Measurements from ENCODE around the gene ELN.

ELN gene

DNA sequence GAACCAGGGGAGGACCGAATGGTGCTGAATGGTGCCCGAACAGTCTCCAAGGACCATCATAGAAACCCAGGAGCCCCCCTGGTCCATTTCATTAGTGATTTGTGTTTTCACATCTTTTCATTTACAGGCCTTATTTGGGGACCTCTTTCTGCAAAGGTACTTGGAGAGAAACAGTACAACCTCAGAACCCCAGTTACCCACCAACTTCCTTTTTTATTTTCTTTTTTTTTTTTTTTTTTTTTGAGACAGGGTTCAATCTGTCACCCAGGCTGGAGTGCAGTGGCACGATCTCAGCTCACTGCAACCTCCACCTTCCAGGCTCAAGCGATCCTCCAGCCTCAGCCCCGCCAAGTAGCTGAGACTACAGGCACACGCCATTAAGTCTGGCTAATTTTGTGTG, 13.0 kb upstream of the ELN start:
- no peak for DNase-seq (ENCODE audit: low read depth)
- H3K4me3 ChIP-seq (ENCODE audit: low read depth, low read length) = no peak overlapping the region
- TF ChIP-seq MYC (IDR thresholded peaks at IDR 0.05; ENCODE audit: low read depth, low read length) = no peak
- no peak for TF ChIP-seq MAX (IDR thresholded peaks at IDR 0.05; ENCODE audit: low read depth, low read length)
- no peak for TF ChIP-seq POLR2A (IDR thresholded peaks at IDR 0.05; ENCODE audit: extremely low read depth, insufficient read length)
- TF ChIP-seq, protein P1, sequence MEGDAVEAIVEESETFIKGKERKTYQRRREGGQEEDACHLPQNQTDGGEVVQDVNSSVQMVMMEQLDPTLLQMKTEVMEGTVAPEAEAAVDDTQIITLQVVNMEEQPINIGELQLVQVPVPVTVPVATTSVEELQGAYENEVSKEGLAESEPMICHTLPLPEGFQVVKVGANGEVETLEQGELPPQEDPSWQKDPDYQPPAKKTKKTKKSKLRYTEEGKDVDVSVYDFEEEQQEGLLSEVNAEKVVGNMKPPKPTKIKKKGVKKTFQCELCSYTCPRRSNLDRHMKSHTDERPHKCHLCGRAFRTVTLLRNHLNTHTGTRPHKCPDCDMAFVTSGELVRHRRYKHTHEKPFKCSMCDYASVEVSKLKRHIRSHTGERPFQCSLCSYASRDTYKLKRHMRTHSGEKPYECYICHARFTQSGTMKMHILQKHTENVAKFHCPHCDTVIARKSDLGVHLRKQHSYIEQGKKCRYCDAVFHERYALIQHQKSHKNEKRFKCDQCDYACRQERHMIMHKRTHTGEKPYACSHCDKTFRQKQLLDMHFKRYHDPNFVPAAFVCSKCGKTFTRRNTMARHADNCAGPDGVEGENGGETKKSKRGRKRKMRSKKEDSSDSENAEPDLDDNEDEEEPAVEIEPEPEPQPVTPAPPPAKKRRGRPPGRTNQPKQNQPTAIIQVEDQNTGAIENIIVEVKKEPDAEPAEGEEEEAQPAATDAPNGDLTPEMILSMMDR (IDR thresholded peaks at IDR 0.05; ENCODE audit: low read depth, low read length) = no peak

- H3K4me3 ChIP-seq (ENCODE audit: low read depth, low read length) = no peak overlapping the region
- TF ChIP-seq, protein P1 (IDR thresholded peaks at IDR 0.05; ENCODE audit: low read depth, low read length) = no peak
- TF ChIP-seq MYC (IDR thresholded peaks at IDR 0.05; ENCODE audit: low read depth, low read length) (no peak), MAX (IDR thresholded peaks at IDR 0.05; ENCODE audit: low read depth, low read length) (no peak), POLR2A (IDR thresholded peaks at IDR 0.05; ENCODE audit: extremely low read depth, insufficient read length) (no peak)
- DNase-seq (ENCODE audit: low read depth) = no peak
Observed at GRCh38 chr7:74015670-74016069, 12.3 kb upstream of the ELN start.

GRCh38 chr7:74017125-74017524, 10.8 kb upstream of the ELN start:
- no peak overlapping the region for H3K4me3 ChIP-seq (ENCODE audit: low read depth, low read length)
- DNase-seq (ENCODE audit: low read depth) = no peak
- TF ChIP-seq, protein P1 (IDR thresholded peaks at IDR 0.05; ENCODE audit: low read depth, low read length) = no peak
- TF ChIP-seq MYC (IDR thresholded peaks at IDR 0.05; ENCODE audit: low read depth, low read length) = no peak
- no peak for TF ChIP-seq POLR2A (IDR thresholded peaks at IDR 0.05; ENCODE audit: extremely low read depth, insufficient read length)
- no peak for TF ChIP-seq MAX (IDR thresholded peaks at IDR 0.05; ENCODE audit: low read depth, low read length)

DNA sequence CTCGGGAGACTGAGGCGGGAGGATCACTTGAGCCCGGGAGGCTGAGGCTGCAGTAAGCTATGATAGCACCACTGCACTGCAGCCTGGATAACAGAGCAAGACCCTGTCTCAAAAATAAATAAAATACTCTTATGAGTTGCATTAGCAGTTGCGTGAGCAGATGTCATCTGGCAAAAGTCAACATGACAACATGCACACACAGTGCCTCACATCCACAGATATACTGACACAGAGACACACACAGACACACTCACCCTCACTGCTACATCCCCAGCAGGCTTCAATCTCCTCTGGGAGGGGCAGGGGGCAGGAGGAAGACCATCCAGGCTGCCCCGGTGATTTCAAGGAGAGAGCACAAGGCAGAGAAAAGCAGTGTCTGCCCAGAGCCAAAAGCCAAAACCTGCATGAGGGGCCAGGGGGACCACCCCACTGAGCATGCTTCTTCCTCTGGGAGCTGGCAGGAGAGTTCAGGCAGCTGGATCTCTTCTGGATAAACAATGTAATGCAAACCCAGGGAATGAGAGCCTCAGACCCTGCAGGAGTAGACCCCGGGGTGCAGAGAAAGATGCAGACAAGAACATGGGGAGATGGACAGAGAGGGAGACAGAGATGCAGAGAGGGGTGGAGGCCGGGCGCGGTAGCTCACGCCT, 9.6 kb upstream of the ELN start:
- TF ChIP-seq, protein P1 (IDR thresholded peaks at IDR 0.05; ENCODE audit: low read depth, low read length) = no peak
- TF ChIP-seq MYC (IDR thresholded peaks at IDR 0.05; ENCODE audit: low read depth, low read length) (no peak), MAX (IDR thresholded peaks at IDR 0.05; ENCODE audit: low read depth, low read length) (no peak), POLR2A (IDR thresholded peaks at IDR 0.05; ENCODE audit: extremely low read depth, insufficient read length) (no peak)
- no peak overlapping the region for H3K4me3 ChIP-seq (ENCODE audit: low read depth, low read length)
- no peak for DNase-seq (ENCODE audit: low read depth)

GRCh38 chr7:74019149-74019548, 8.8 kb upstream of the ELN start:
- DNase-seq (ENCODE audit: low read depth) = no peak
- H3K4me3 ChIP-seq (ENCODE audit: low read depth, low read length) = no peak overlapping the region
- no peak for TF ChIP-seq MYC (IDR thresholded peaks at IDR 0.05; ENCODE audit: low read depth, low read length)
- no peak for TF ChIP-seq POLR2A (IDR thresholded peaks at IDR 0.05; ENCODE audit: extremely low read depth, insufficient read length)
- TF ChIP-seq MAX (IDR thresholded peaks at IDR 0.05; ENCODE audit: low read depth, low read length) = no peak
- TF ChIP-seq, protein P1 (IDR thresholded peaks at IDR 0.05; ENCODE audit: low read depth, low read length) = no peak
